Coronary artery (tissue), 2 donors: ENCODE results near the gene TAX1BP3.
A peak's percentile ranks its signal among the peaks of the same experiment; 100 is the strongest.

Experiments
- DNase-seq: peaks from one replicate; pipeline ENCODE4 v3.0.0-alpha.2; 2017; ENCODE audit warnings: low spot score
- H3K27ac ChIP-seq, 2 donors: fragments of 200-600 bp; sonication (generic); one replicate each; pipeline ENCODE4 v1.5.1; 2016 to 2019
- H3K4me3 ChIP-seq: fragments of 200-600 bp; sonication (generic); 2 replicates; pipeline ENCODE4 v1.5.1; 2016; ENCODE audit warnings: mild to moderate bottlenecking, moderate library complexity
- CTCF ChIP-seq: fragments of 200-600 bp; sonication (generic); IDR thresholded peaks from one replicate; pipeline ENCODE4 v1.5.1; 2019; ENCODE audit warnings: antibody characterized with exemption

Gene TAX1BP3

GRCh38 chr17:3665834-3666233 is 2.5 kb downstream of the TAX1BP3 start:
- Histone ChIP-seq H3K4me3 (no peak overlapping the region), H3K27ac (no peak overlapping the region)
- no peak for DNase-seq
- no peak for TF ChIP-seq CTCF

GRCh38 chr17:3663102-3664011 is 5.0 kb downstream of the TAX1BP3 start:
- Histone ChIP-seq H3K27ac (no peak overlapping the region), H3K4me3 (no peak overlapping the region)
- no peak for TF ChIP-seq CTCF
- DNase-seq: no peak

- TF ChIP-seq CTCF: no peak
- Histone ChIP-seq H3K4me3 (no peak overlapping the region), H3K27ac (peak overlapping the region; percentile 70 to 88)
- DNase-seq: no peak
These were observed 8.0 kb downstream of the TAX1BP3 start for GRCh38 chr17:3660311-3660891.

GRCh38 chr17:3659541-3660111 is 8.8 kb downstream of the TAX1BP3 start:
- no peak for TF ChIP-seq CTCF
- H3K4me3 ChIP-seq: peak overlapping the region; percentile 17
- DNase-seq: peak; percentile 85
- H3K27ac ChIP-seq: peak overlapping the region; percentile 70 to 88

GRCh38 chr17:3658784-3659449 is 9.5 kb downstream of the TAX1BP3 start:
- no peak for DNase-seq
- Histone ChIP-seq H3K4me3 (peak overlapping the region; percentile 17), H3K27ac (peak overlapping the region; percentile 70 to 88)
- TF ChIP-seq CTCF: no peak

- no peak for TF ChIP-seq CTCF
- DNase-seq: no peak
- Histone ChIP-seq H3K27ac (peak overlapping the region; percentile 70 to 88), H3K4me3 (no peak overlapping the region)
These were observed 10.2 kb downstream of the TAX1BP3 start for GRCh38 chr17:3657874-3658783.
